GM10266 (cell line): ENCODE results near the gene ZNF587B.

Experiments
- DNase-seq: peaks from one replicate; pipeline ENCODE4 v3.0.0; 2012; ENCODE audit errors: extremely low spot score
- CTCF ChIP-seq: IDR thresholded peaks from 2 replicates; pipeline ENCODE4 v1.5.1; 2012; ENCODE audit warnings: mild to moderate bottlenecking, low read depth; ENCODE audit not compliant: control insufficient read depth, insufficient read depth; ENCODE audit errors: missing control alignments

Gene ZNF587B

GRCh38 chr19:57814505-57815246 lies 15.4 kb upstream of the ZNF587B start, which contains the start of gene ZNF552:
Gene ZNF552 (minus strand): TSS chr19:57814913. CDS start chr19:57814743, 170 bp downstream.
- peak; percentile 79 for DNase-seq
- no peak for TF ChIP-seq CTCF

GRCh38 chr19:57815247-57816075 lies 14.6 kb upstream of the ZNF587B start:
- no peak for DNase-seq

GRCh38 chr19:57816652-57817051 lies 13.4 kb upstream of the ZNF587B start:
- DNase-seq = no peak
- TF ChIP-seq CTCF = no peak

More at GRCh38 chr19:57815247-57816075, 14.6 kb upstream of the ZNF587B start:
- TF ChIP-seq CTCF = no peak

GRCh38 chr19:57817976-57818375 lies 12.1 kb upstream of the ZNF587B start:
- TF ChIP-seq CTCF = no peak
- DNase-seq = no peak

- TF ChIP-seq CTCF = no peak
- DNase-seq = no peak
Measured at GRCh38 chr19:57818378-57818777, 11.7 kb upstream of the ZNF587B start.

GRCh38 chr19:57819475-57820148 lies 10.5 kb upstream of the ZNF587B start:
- peak; percentile 93 for DNase-seq
- TF ChIP-seq CTCF = no peak
